ENCODE data around the gene PAX8.
"Not testable (repeated sequence)": the region's sequence is repeated elsewhere in the genome, so short reads cannot be mapped to it uniquely, and the experiment has no call there.

- not testable (repeated sequence) for TF ChIP-seq SUZ12 (IDR thresholded peaks at IDR 0.05; ENCODE audit: extremely low read depth, insufficient read depth, insufficient read length); ZNF274 (IDR thresholded peaks at IDR 0.05; ENCODE audit: low read depth, low read length); YY1 (IDR thresholded peaks at IDR 0.05; ENCODE audit: insufficient read depth, insufficient read length)
Observed at GRCh38 chr2:113314176-113314575, 35.5 kb upstream of the PAX8 start.
